ENCODE measurements around the gene PHB1.

Gene PHB1

DNA sequence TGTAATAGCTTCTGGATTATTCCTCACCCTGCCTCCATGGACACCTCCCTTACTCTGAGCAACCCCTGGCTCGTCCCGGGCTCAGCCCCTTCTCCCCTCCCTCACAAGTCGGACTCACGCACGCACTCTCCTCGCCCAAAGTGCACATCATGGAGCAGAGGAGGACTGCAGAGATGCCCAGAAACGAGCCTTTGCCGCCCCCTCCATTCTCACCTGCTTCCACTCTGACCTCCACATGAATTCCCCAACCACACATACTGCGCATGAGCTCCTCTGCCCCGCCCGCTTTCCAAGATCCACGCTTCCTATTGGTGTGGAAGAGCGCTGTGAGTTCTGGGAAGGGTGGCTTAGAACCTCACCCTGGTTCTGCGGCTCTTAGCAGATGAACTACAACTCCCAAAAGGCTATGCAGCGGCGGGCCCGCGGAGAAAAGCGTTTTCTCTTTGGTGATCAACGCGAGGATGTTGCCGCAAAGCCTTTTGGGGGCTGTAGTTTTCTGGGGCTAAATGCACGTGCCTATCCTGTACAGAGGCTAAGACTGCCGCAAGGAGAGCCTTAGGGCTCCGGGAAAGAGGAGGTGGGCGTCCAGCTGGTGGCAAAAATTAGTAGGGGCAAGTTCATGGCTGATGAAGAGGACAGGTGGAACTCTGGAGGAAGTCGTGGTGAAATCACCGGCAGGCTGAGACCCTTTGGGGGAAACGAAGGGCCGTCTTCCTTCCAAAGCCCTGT is at the start of gene PHB1:
TSS of gene PHB1 (minus strand) at position 261 of the 729 bp plus-strand sequence. CDS start 1,618 bp downstream, outside the sequence.
- DNase-seq (ENCODE audit: low spot score): peak; percentile 95

DNA sequence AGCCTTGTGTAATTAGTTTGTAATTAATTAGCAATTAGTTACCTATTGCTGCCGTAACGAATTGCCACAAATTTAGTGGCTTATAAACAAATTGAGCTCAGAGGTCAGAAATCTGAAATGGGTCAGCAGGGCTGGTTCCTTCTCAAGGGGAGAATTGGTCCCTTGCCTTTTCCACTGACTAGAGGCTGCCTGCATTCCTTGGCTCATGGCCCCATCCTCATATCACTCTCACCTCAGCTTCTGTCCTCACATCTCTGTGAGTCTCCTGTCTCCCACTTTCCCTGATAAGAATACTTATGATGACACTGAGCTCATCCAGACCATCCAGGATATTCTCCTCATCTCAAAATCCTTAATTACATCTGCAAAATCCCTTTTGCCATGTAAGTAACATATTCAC is 49.4 kb upstream of the PHB1 start:
- no peak for DNase-seq (ENCODE audit: low spot score)

DNA sequence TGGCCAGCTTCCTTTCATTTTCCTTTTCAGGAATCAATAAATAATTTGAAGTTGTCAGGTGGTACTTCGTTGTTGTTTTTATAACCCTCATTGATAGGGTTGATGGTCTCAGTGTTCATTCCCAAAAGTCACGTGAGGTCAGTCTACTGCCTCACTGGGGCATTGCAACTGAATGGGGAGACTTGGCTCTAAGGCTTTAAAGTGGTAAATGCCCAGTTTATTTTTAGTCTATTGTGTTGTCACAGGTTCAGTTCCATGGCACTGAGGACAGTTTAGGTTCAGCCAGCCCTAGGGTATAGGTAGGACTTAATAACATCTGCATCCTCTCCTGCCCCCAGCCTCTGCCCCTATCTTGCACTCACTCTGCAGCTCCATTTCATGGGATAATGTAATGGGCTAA is 46.9 kb upstream of the PHB1 start:
- DNase-seq (ENCODE audit: low spot score): no peak

DNA sequence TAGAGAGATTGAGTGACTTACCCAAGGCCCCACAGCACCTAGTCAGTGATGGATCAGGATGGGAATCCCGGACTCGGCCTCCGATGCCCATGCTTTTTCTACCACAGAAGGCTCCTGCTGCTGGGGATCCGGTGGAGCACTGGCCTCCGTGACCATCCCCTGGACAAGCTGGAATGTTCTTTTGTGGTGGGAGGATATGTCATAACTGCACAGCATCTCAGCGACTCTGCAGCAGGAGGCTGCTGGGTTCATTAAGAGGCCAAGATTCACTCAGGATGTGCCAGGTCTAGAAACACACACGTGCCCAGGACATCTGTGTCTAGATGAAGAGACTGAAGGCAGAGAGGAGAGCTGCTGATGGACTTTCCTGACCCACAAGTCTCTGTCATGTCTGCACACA is 45.7 kb upstream of the PHB1 start:
- no peak for DNase-seq (ENCODE audit: low spot score)

DNA sequence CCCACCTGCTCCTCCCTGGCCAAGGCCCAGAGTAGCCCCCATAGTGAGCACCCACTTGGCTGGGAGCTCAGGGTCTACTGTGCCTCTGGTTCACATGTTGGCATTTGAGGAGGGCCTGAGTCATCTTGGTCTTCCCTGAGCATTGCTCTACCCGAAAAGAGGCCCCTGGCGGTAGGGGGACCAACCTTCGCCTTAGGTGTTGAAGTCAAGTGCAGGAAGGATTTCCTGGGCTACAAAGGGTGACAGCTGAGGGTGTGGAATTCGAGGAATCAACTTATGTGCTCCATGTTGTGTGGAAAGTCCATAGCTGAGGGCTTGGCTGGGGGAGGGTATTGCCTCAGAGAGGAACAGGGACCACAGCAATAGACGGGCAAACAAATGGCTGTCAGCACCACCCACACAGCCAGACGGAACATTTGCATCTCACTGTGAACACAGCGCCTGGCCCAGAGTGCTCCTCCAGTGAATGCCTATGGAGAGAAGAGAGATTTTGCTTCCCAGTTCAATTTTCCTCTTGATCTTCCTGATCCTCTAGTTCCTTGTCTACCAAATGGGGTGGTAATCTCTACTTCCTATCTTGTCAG is 44.8 kb upstream of the PHB1 start:
- DNase-seq (ENCODE audit: low spot score): peak; percentile 53

DNA sequence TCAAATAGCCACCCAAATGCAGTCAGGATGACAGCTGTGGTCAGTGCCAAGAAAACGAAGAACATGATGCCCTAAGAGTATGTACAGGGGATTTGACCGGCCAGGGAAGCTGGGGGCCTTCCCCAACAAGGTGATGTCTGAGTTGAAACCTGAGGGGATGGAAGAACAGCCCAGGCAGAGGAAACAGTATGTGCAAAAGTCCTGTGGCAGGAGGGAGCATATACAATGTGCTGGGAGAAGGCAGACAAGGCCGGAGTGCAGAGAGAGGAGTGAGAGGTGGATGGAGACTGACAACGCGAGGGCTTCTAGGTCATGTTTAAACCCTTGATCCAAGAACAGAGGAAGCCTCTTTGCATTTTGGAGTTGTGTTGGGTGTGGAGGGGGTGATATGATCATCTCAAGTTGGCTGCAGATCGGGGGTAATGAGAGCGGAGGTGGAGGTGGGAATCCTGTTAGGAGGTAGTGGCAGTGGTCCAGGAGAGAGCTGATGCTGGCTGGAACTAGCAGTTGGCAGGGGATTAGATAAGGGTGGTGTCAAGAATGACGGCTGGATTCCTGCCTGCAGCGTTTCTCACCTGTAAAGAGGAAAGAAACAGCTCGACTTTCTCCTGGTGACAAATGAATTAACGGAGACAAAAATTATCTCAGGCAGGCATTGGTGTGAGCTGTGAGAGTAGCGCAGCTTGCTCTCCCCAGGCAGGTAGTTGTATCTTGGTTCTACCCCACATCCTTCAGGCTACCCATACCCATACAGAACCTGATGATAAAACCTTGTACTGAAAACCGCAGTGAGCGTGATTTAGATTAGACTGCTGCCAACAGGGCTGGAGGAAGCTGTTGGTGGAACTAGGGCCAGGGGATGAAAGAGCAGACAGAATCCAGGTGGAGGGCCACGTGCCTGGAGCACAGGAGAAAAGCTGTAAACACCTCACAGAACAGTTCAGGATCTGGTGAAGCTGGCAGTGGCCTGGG is 43.2 kb upstream of the PHB1 start:
- no peak for DNase-seq (ENCODE audit: low spot score)

DNA sequence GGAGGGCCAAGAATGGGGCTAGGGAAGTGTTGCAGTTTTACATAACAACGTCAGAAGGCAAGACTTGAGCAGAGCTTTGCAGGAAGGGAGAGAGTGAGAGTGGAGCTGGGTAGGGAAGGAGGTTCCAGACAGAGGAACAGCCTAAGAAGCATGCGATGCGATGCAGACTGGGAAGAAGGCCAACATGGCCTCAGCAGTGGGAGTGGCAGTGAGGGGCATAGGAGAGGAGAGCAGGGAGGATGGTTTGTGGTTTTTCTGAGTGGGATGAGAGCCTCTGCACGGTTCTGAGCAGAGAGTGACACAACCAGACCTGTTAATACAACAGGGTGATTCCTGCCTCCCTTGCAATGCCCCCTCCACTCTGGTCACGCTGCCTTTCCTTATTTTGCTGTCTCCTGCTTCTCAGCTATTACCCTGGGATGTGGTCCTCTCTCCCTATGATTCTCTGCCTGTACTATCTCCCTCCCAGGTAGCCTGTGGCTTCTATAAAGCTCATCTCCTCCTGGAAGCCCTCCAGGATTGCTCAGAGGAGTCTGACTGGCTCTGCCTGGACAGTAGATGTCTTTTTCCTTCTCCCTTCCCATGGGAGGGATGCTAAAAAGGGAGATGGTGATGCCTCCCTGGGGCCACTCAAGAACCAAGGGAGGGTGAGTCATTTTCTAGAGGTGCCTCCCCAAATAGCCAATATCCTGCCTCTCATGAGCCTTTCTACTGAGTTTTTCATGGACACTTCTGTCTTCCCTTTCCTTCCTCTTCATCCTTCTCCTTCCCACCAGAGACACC is 41.7 kb upstream of the PHB1 start:
- DNase-seq (ENCODE audit: low spot score): no peak

DNA sequence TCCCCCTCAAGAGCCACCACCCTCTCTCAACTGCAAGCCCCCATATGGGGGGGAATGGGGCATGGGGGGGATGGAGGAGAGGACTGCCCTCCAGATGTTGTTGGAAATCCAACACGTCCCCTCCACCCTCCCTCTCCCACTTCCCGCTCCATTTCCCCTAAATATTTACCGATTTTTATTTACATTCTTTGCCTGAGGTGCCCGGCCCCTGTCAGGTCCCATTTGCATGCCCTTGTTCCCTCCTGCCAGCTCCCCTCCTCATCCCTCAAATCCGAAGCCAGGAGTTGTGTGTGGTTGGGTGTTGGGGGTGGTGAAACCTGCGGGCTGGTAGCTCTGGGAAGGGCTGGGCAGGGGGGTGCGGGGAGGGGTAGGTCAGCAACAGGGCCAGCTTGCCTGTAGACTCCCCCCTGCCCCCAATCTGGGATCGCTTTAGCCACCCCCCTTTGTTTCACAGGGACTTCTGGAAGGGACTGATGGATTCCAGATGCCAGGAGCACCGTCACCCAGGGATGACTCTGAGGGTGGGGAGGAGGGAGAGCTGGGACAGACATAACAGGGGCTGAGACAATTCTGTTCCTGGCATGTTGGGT is 40.7 kb upstream of the PHB1 start:
- no peak for DNase-seq (ENCODE audit: low spot score)

DNA sequence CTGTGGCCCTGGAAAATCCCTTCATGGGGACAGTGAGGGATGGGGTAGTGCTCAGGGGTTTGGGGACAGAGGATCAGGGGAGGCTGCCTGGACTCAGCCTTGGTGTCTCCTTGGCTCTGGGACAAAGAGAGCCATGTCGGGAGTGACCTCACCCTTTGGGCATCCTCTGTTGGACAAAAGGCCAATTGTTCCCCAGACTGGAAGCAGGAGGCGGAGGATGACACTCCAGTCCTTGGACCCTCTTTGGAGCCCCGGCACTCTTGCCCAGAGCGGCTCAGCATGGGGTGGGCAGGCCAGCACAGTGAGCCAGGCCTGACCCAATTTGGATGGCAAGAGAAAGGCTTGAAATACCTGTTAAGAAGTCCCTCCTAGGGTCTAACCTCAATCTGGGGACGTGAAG is 39.4 kb upstream of the PHB1 start:
- no peak for DNase-seq (ENCODE audit: low spot score)

DNA sequence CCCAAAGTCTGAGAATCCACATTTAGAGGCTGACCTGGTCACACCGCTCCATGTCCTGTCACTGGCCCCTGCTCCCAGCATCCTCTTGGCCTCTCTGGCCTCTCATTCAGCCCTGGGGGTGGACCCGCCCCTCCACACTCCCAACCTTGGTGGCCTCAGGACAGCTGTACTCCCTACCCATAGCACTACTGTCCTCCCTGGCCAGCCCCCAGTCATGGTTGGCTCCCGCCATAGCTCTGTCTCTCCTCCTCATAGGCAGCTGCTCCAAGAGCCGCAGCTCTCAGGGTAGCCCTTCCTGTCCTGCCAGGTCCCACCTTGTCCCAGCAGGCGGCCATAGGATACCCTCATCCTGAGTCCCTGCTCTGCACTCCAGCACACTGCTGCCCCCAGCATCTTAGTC is 38.0 kb upstream of the PHB1 start:
- DNase-seq (ENCODE audit: low spot score): no peak

DNA sequence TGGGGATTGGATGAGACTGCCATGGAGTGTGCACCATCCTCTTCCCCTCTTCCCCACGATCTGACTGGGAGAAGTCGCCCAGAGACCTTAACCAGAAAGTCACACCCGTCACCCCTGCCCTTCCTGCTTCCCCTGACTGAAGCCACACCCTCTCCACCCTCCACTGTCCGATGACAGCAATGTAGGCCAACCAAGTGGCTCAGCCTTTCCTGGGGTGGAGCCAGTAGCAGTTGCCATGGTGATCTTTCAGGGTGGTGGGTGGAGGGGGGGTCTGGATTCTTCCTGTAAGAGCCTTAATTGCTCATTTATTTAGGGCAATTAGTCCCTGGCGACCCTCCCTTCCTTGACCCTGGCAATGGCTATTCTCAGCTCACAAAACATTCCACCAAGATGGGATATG is 37.5 kb upstream of the PHB1 start:
- no peak for DNase-seq (ENCODE audit: low spot score)

DNA sequence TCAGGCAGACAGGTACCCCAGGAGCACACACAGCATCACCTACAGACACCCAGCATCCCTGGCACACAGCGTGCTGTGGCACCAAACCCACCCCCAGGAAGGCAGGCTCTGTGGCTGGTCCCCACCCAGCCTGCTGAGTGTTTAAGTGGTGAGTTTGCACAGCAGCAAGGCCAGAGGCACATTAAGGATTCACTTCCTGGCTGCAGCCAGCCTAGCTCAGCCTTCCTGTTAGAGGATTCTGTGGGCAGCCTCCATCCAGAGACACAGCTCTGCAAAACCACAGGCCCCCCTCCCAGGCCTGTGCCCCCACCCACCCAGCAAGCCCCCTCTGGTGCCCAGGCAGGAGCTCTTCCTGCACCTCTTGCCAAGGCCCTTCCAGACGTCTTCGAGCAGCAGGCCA is 36.1 kb upstream of the PHB1 start:
- DNase-seq (ENCODE audit: low spot score): no peak

DNA sequence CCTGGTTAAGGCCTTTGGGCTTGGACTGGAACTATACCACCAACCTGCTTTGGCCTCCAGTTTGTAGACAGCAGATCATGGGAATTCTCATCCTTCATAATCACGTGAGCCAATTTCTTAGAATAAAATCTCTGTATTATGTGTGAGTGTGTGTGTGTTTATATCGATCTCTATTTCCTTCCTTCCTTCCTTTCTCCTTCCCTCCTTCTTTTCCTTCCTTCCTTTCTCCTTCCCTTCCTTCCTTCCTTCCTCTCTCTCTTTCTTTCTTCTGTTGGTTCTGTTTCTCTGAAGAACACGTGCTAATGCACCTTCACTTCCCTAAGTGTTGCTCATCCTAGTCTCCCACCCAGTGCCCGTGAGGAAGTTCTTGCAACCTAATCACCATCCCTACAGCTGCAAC is 35.5 kb upstream of the PHB1 start:
- DNase-seq (ENCODE audit: low spot score): no peak

DNA sequence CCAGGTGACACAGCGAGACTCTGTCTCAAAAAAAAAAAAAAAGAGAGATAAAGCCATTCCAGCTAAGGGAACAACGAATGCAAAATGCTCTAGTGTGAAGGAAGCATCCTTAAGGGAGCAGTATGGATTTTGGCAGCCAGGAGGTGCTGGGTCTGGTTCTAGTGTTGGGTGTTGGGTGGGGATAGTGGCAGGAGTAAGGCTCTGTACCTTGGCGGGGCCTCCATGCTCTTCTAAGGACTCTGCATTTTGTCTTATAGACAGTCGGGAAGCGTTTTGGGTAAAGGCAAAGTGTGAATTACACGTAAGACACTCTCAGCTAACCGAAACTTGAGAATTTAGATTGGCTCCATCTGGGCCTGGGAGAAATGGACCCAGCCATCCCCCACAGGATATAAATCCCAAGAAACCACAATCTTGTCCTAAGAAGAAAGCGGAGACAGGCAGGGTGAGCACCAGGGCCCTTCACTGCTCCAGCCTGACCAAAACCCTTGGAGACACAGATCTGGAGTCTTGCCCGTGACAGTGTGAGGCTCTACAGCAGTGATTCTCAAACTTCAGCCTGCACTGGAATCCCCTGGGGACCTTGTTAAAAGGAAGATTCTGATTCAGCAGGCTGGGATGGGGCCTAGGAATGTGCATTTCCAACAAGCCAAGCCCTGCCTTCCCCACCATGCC is 33.1 kb upstream of the PHB1 start:
- DNase-seq (ENCODE audit: low spot score): no peak

DNA sequence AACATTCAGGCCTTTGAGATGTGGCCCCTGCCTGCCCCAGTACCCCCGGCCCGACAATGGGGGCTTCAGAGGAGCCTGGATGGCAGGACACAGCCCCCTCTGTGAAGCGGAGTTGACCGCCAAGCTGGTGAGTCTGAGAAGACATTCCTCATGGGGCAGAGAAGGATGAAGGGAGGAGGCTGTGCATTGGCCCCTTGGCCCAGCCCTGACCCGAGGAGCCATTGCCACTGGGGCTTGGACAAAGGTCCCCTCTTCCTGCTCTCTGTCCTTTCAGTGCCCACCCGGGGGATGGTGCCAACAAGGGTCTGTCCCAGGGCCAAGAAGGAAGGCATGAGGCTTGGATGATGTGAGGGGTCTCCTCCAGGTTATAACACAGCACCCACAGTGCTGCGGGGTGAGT is 30.9 kb upstream of the PHB1 start:
- no peak for DNase-seq (ENCODE audit: low spot score)

DNA sequence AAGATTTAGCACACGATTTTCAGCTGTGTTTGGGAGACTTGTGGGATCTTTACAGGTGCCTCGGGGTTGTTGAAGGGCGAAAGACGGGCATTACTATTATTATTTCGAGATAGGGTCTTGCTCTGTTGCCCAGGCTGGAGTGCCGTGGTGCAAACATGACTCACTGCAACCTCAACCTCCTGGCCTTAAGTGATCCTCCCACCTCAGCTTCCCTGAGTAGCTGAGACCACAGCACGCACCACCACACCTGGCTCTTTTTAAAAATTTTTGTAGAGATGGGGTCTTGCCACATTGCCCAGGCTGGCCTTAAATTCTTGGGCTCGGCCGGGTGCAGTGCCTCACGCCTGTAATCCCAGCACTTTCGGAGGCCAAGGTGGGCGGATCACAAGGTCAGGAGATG is 29.7 kb upstream of the PHB1 start:
- DNase-seq (ENCODE audit: low spot score): no peak

DNA sequence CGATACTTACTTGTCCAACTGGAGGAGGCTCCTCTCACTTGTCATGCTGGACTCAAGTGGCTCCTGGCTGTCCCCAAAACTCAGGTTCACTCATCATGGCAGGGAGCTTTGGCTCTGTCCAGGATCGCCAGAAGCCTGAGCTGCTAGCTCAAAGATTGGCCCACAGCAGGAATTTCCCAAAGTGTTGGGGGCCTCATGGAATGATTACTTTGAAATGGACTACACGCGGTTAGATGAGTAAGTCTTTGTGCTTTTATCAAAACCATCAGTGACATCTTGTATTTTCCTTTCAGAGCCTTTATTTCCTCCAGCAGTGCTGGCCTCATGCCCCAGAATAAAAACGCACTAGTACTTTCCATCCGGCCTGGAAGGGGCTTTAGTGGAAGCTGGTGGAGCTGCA is 29.2 kb upstream of the PHB1 start:
- DNase-seq (ENCODE audit: low spot score): no peak

DNA sequence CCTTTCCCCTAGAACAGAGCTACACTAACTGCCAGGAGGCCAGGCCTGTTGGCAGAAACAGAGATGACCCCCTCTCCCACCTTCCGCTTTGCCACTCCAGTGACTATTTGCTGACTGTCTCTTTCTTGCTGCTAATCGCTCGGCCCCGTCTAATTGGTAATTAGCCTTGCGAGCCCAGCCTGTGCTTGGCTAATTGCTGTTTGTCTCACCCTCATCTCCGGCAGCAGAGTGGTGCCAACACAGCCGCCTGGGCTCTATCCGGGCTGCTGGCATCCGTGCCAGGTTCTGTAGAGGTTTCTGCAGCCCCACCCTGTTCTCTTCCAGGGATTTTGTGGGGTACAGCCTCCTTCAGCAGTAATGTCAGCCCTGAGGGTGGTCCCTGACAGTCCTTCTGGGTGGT is 27.4 kb upstream of the PHB1 start:
- DNase-seq (ENCODE audit: low spot score): no peak

DNA sequence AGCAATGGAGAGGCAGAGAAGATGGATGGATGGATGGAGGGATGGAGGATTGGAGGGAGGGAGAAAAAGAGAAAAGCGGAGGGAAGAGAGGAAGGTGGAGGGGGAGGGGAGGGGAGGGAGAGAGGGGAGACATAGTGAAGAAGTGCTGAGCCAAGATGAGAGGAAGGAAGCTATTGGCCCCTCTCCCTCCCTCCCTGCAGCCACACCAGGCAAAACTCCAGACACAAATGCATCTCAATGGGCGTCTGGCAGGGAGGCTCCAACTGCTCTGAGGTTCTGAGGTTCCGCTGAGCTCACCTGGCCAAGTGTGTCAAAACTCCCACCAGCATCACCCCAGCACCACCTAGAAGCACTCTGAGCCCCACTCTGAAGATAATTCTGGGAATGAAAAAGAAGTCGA is 26.9 kb upstream of the PHB1 start:
- no peak for DNase-seq (ENCODE audit: low spot score)

DNA sequence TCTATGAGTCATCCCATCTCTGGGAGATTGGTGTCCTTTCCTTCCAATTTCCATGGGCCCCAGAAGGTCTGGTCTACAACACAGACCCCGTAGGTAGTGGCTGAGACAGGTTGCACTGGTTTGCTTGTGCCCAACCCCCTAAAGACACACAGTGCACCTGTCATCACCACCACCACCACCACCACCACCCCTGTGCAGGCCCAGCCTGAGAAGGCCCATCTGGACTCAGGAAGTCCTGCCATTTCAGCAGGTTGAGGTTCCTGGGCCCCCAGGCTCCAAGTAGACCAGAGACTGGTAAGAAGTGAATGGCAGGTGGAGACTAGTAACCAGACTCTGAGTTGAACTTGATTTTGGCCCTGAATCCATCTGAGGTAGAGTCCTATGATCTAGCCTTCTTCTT is 25.9 kb upstream of the PHB1 start:
- no peak for DNase-seq (ENCODE audit: low spot score)

Measured in iPS-NIHi11 (cell line).